Activated CD4-positive, alpha-beta T cell treated with anti-CD3 and anti-CD28 coated beads, Interleukin-2, amount 10 ng/mL, durations not matched to agents 7 days and 5 days (primary cell): ENCODE data around the gene EHHADH. TPM values are rescaled to one million over a fixed set of nuclear protein-coding genes. Genes with fewer than 3 reads are reported as not detected.
A peak's percentile ranks its signal among the peaks of the same experiment; 100 is the strongest.

Source experiments
- CTCF ChIA-PET: fragments of 350-600 bp; sonication (Branson Sonifier 250); formaldehyde crosslinking; loops from one replicate; lab custom pipeline; 2021; ENCODE audit warnings: antibody characterized with exemption; lab: Charles Lee
- POLR2A ChIA-PET: fragments of 350-600 bp; sonication (Branson Sonifier 250); formaldehyde crosslinking; loops from one replicate; lab custom pipeline; 2021; ENCODE audit warnings: antibody characterized with exemption; lab: Charles Lee
- DNase-seq: peaks from one replicate; pipeline ENCODE4 v3.0.0-alpha.2; 2020
- H3K27ac Mint-ChIP-seq: one replicate; pipeline ENCODE4 v1.8.0; 2021; ENCODE audit warnings: mild to moderate bottlenecking, moderate library complexity, mixed read lengths
- H3K27me3 Mint-ChIP-seq: one replicate; pipeline ENCODE4 v1.8.0; 2021; ENCODE audit warnings: mixed read lengths
- H3K36me3 Mint-ChIP-seq: one replicate; pipeline ENCODE4 v1.8.0; 2021; ENCODE audit warnings: low read depth, mixed read lengths
- H3K4me1 Mint-ChIP-seq: one replicate; pipeline ENCODE4 v1.8.0; 2021; ENCODE audit warnings: mixed read lengths
- H3K4me3 Mint-ChIP-seq: one replicate; pipeline ENCODE4 v1.8.0; 2021; ENCODE audit warnings: mild to moderate bottlenecking, moderate library complexity, mixed read lengths
- H3K9me3 Mint-ChIP-seq: one replicate; pipeline ENCODE4 v1.8.0; 2021; ENCODE audit warnings: mixed read lengths
- total RNA-seq, 2 experiments: library from RNA; stranded (reverse); gene quantifications; one replicate each; pipeline ENCODE4 v1.2.3, GENCODE V29; 2021

Gene EHHADH
- total RNA-seq, 2 experiments from 2014 or later = 2.0 to 2.2 TPM

- Mint-ChIP-seq H3K4me3 (no peak overlapping the region), H3K27me3 (peaks cover 5% of the 10 kb centered on the region), H3K36me3 (no peaks in the 10 kb centered on the region), H3K9me3 (no peaks in the 10 kb centered on the region), H3K4me1 (no peaks in the 10 kb centered on the region), H3K27ac (no peak overlapping the region)
- CTCF ChIA-PET = interaction anchor here (0.6 kb wide), 1 partner anchor 297 kb away, joined by 3 read pairs; no protein-coding TSS in a partner anchor
- POLR2A ChIA-PET = no interaction called here
- no peak for DNase-seq
Observed at GRCh38 chr3:185164428-185165217, 89.2 kb downstream of the EHHADH start.

- Mint-ChIP-seq H3K36me3 (no peaks in the 10 kb centered on the region), H3K9me3 (no peaks in the 10 kb centered on the region), H3K27me3 (peaks cover 17% of the 10 kb centered on the region), H3K27ac (no peak overlapping the region), H3K4me1 (no peaks in the 10 kb centered on the region), H3K4me3 (no peak overlapping the region)
- DNase-seq = no peak
- ChIA-PET POLR2A (no interaction called here), CTCF (no interaction called here)
Observed at GRCh38 chr3:185162634-185163033, 91.2 kb downstream of the EHHADH start.

- no peaks in the 10 kb centered on the region for H3K36me3 Mint-ChIP-seq
- no peak overlapping the region for H3K27ac Mint-ChIP-seq
- ChIA-PET CTCF (no interaction called here), POLR2A (no interaction called here)
- H3K4me1 Mint-ChIP-seq = no peaks in the 10 kb centered on the region
- no peaks in the 10 kb centered on the region for H3K9me3 Mint-ChIP-seq
- DNase-seq = no peak
- peaks cover 17% of the 10 kb centered on the region for H3K27me3 Mint-ChIP-seq
- no peak overlapping the region for H3K4me3 Mint-ChIP-seq
Observed at GRCh38 chr3:185161761-185162160, 92.1 kb downstream of the EHHADH start.

GRCh38 chr3:185157347-185157746 is 96.5 kb downstream of the EHHADH start:
- no peaks in the 10 kb centered on the region for H3K9me3 Mint-ChIP-seq
- DNase-seq = no peak
- peaks cover 3% of the 10 kb centered on the region for H3K4me1 Mint-ChIP-seq
- peaks cover 21% of the 10 kb centered on the region for H3K27me3 Mint-ChIP-seq
- no peak overlapping the region for H3K4me3 Mint-ChIP-seq
- ChIA-PET CTCF (no interaction called here), POLR2A (no interaction called here)
- H3K36me3 Mint-ChIP-seq = no peaks in the 10 kb centered on the region
- H3K27ac Mint-ChIP-seq = no peak overlapping the region

- peaks cover 5% of the 10 kb centered on the region for H3K4me1 Mint-ChIP-seq
- no peak for DNase-seq
- H3K4me3 Mint-ChIP-seq = no peak overlapping the region
- POLR2A ChIA-PET = no interaction called here
- no peaks in the 10 kb centered on the region for H3K36me3 Mint-ChIP-seq
- H3K9me3 Mint-ChIP-seq = no peaks in the 10 kb centered on the region
- peaks cover 29% of the 10 kb centered on the region for H3K27me3 Mint-ChIP-seq
- H3K27ac Mint-ChIP-seq = no peak overlapping the region
- CTCF ChIA-PET = no interaction called here
Observed at GRCh38 chr3:185155678-185156077, 98.2 kb downstream of the EHHADH start.

- peaks cover 37% of the 10 kb centered on the region for H3K27me3 Mint-ChIP-seq
Observed at GRCh38 chr3:185153861-185154629, 99.8 kb downstream of the EHHADH start.

GRCh38 chr3:185153171-185153771 is 100.6 kb downstream of the EHHADH start:
- Mint-ChIP-seq H3K9me3 (no peaks in the 10 kb centered on the region), H3K36me3 (no peaks in the 10 kb centered on the region), H3K27me3 (peaks cover 31% of the 10 kb centered on the region), H3K4me1 (peaks cover 5% of the 10 kb centered on the region), H3K27ac (no peak overlapping the region), H3K4me3 (peak overlapping the region; percentile 71)
- CTCF ChIA-PET = no interaction called here
- DNase-seq = no peak
- POLR2A ChIA-PET = no interaction called here

More at GRCh38 chr3:185153861-185154629, 99.8 kb downstream of the EHHADH start:
- ChIA-PET POLR2A (no interaction called here), CTCF (no interaction called here)
- Mint-ChIP-seq H3K4me1 (peaks cover 5% of the 10 kb centered on the region), H3K9me3 (no peaks in the 10 kb centered on the region), H3K36me3 (no peaks in the 10 kb centered on the region), H3K27ac (no peak overlapping the region), H3K4me3 (no peak overlapping the region)
- DNase-seq = no peak

GRCh38 chr3:185152410-185153170 is 101.3 kb downstream of the EHHADH start, which contains the start of gene C3orf70:
Gene C3orf70, minus strand, starts transcription at chr3:185153060. Its CDS starts 237 bp downstream, at chr3:185152823.
- DNase-seq = peak; percentile 32
- Mint-ChIP-seq H3K4me3 (peak within 1 kb of the TSS; percentile 71), H3K4me1 (peaks cover 5% of the 10 kb centered on the region), H3K27me3 (peaks cover 28% of the 10 kb centered on the region), H3K27ac (no peak within 1 kb of the TSS), H3K9me3 (no peaks in the 10 kb centered on the region), H3K36me3 (no peaks in the 10 kb centered on the region)
- CTCF ChIA-PET = interaction anchor here (0.7 kb wide), 1 partner anchor 385 kb away, joined by 3 read pairs; no protein-coding TSS in a partner anchor
- POLR2A ChIA-PET = no interaction called here

- Mint-ChIP-seq H3K27ac (no peak overlapping the region), H3K9me3 (no peaks in the 10 kb centered on the region), H3K4me3 (peak overlapping the region; percentile 64), H3K4me1 (peaks cover 5% of the 10 kb centered on the region), H3K36me3 (no peaks in the 10 kb centered on the region), H3K27me3 (peaks cover 28% of the 10 kb centered on the region)
- no peak for DNase-seq
- CTCF ChIA-PET = interaction anchor here (0.6 to 0.7 kb wide), 2 partner anchors 185 to 386 kb away, joined by 3 read pairs; no protein-coding TSS in a partner anchor
- POLR2A ChIA-PET = no interaction called here
Observed at GRCh38 chr3:185151964-185152409, 101.9 kb downstream of the EHHADH start.

GRCh38 chr3:185151101-185151963 is 102.5 kb downstream of the EHHADH start:
- Mint-ChIP-seq H3K27ac (no peak overlapping the region), H3K4me1 (peaks cover 5% of the 10 kb centered on the region), H3K27me3 (peaks cover 26% of the 10 kb centered on the region), H3K36me3 (no peaks in the 10 kb centered on the region), H3K4me3 (no peak overlapping the region), H3K9me3 (no peaks in the 10 kb centered on the region)
- POLR2A ChIA-PET = no interaction called here
- DNase-seq = no peak
- CTCF ChIA-PET = interaction anchor here (0.6 to 0.7 kb wide), 2 partner anchors 103 to 185 kb away, joined by 3 to 4 read pairs; no protein-coding TSS in a partner anchor

- DNase-seq = no peak
- Mint-ChIP-seq H3K27ac (no peak overlapping the region), H3K36me3 (no peaks in the 10 kb centered on the region), H3K4me3 (no peak overlapping the region), H3K4me1 (peaks cover 5% of the 10 kb centered on the region), H3K27me3 (peaks cover 28% of the 10 kb centered on the region), H3K9me3 (no peaks in the 10 kb centered on the region)
- ChIA-PET POLR2A (no interaction called here), CTCF (interaction anchor here (0.7 to 1.4 kb wide), 3 partner anchors 19 to 104 kb away, joined by 3 to 4 read pairs (median 3); no protein-coding TSS in a partner anchor)
Observed at GRCh38 chr3:185150561-185150960, 103.3 kb downstream of the EHHADH start.
